Thyroid gland (tissue), 4 donors: Measurements from ENCODE around the gene GAREM1.

Experiments used
- POLR2A ChIP-seq, 2 donors: fragments of 450-650 bp; IDR thresholded peaks; one replicate each; pipeline ENCODE4 v1.6.1; 2017; ENCODE audit warnings: antibody characterized with exemption in 2 of 2, mild to moderate bottlenecking in 2 of 2, moderate library complexity in 1 of 2
- TF ChIP-seq, protein P1 (sequence below), 6 experiments: fragments of 200-600 bp in 3 of 6; fragments of 450-650 bp in 3 of 6; sonication (generic) in 3 of 6; IDR thresholded peaks; one replicate each; pipeline ENCODE4 v1.5.1; 2016 to 2019; ENCODE audit warnings: antibody characterized with exemption in 6 of 6, mild to moderate bottlenecking in 2 of 6, inconsistent platforms in 1 of 6, moderate library complexity in 1 of 6

DNA sequence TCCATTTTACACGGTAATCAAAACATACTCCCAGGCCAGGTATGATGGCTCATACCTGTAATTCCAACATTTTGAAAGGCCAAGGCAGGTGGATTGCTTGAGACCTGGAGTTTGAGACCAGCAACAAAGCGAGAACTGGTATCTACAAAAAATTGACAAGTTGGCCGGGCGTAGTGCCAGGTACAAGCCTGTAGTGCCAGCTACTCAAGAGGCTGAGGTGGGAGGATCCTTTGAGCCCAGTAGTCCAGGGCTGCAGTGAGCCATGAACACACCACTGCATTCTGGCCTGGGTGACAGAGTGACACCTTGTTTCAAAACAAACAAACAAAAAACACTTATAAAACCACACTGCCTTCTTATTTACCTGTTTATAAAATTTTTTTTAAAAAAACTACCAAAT is 80.8 kb downstream of the GAREM1 start:
- TF ChIP-seq, protein P1, sequence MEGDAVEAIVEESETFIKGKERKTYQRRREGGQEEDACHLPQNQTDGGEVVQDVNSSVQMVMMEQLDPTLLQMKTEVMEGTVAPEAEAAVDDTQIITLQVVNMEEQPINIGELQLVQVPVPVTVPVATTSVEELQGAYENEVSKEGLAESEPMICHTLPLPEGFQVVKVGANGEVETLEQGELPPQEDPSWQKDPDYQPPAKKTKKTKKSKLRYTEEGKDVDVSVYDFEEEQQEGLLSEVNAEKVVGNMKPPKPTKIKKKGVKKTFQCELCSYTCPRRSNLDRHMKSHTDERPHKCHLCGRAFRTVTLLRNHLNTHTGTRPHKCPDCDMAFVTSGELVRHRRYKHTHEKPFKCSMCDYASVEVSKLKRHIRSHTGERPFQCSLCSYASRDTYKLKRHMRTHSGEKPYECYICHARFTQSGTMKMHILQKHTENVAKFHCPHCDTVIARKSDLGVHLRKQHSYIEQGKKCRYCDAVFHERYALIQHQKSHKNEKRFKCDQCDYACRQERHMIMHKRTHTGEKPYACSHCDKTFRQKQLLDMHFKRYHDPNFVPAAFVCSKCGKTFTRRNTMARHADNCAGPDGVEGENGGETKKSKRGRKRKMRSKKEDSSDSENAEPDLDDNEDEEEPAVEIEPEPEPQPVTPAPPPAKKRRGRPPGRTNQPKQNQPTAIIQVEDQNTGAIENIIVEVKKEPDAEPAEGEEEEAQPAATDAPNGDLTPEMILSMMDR (IDR thresholded peaks at IDR 0.05): no peak
- TF ChIP-seq POLR2A (IDR thresholded peaks at IDR 0.05): no peak
